Ishikawa (cell line): ENCODE measurements around the gene PAGE4.

Experiments used
- CREB1 ChIP-seq: IDR thresholded peaks from 2 replicates; pipeline ENCODE4 v1.6.1; 2012; ENCODE audit warnings: low read depth
- EP300 ChIP-seq: IDR thresholded peaks from 2 replicates; pipeline ENCODE4 v1.6.1; 2012; ENCODE audit warnings: borderline replicate concordance
- RAD21 ChIP-seq: IDR thresholded peaks from 2 replicates; pipeline ENCODE4 v1.6.1; 2012; ENCODE audit warnings: low read depth
- TAF1 ChIP-seq: IDR thresholded peaks from 2 replicates; pipeline ENCODE4 v1.6.1; 2012; ENCODE audit warnings: low read depth, mild to moderate bottlenecking
- YY1 ChIP-seq: IDR thresholded peaks from 2 replicates; pipeline ENCODE4 v1.6.1; 2012; ENCODE audit warnings: low read depth
- TF ChIP-seq, protein P1 (sequence below): IDR thresholded peaks from 2 replicates; pipeline ENCODE4 v1.6.1; 2012
- TF ChIP-seq, protein P2 (sequence below): IDR thresholded peaks from 2 replicates; pipeline ENCODE4 v1.6.1; 2012; ENCODE audit warnings: low read depth, mild to moderate bottlenecking

DNA sequence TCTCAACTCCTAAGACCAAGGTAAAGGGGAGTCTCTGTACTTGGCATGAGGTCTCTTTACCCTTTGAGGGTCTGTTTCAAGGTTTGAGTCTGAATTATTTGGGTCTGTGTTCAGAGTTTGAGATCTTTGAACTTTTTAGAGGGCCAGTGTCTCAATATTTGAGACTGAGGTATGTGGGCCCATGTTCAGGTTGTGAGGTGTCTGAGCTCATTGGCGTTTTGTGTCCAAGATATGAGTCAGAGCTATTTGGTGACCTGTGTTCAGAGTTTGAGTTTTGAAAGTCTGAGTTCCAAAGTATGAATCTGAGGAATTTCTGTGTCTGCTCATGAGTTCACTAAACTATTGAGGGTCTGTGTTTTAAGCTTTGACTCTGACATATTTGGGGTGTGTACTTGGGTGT is 36.7 kb upstream of the PAGE4 start:
- TF ChIP-seq TAF1 (no peak), EP300 (no peak), RAD21 (no peak), CREB1 (no peak), YY1 (no peak)
- TF ChIP-seq, protein P1, sequence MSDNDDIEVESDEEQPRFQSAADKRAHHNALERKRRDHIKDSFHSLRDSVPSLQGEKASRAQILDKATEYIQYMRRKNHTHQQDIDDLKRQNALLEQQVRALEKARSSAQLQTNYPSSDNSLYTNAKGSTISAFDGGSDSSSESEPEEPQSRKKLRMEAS = no peak
- TF ChIP-seq, protein P2, sequence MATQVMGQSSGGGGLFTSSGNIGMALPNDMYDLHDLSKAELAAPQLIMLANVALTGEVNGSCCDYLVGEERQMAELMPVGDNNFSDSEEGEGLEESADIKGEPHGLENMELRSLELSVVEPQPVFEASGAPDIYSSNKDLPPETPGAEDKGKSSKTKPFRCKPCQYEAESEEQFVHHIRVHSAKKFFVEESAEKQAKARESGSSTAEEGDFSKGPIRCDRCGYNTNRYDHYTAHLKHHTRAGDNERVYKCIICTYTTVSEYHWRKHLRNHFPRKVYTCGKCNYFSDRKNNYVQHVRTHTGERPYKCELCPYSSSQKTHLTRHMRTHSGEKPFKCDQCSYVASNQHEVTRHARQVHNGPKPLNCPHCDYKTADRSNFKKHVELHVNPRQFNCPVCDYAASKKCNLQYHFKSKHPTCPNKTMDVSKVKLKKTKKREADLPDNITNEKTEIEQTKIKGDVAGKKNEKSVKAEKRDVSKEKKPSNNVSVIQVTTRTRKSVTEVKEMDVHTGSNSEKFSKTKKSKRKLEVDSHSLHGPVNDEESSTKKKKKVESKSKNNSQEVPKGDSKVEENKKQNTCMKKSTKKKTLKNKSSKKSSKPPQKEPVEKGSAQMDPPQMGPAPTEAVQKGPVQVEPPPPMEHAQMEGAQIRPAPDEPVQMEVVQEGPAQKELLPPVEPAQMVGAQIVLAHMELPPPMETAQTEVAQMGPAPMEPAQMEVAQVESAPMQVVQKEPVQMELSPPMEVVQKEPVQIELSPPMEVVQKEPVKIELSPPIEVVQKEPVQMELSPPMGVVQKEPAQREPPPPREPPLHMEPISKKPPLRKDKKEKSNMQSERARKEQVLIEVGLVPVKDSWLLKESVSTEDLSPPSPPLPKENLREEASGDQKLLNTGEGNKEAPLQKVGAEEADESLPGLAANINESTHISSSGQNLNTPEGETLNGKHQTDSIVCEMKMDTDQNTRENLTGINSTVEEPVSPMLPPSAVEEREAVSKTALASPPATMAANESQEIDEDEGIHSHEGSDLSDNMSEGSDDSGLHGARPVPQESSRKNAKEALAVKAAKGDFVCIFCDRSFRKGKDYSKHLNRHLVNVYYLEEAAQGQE = no peak
